ENCODE data around the gene ZXDC.

- TF ChIP-seq CTCF (IDR thresholded peaks at IDR 0.05) = no peak
- TF ChIP-seq EZH2 (IDR thresholded peaks at IDR 0.05; ENCODE audit: borderline replicate concordance, insufficient read depth, low read depth, low read length, poor library complexity, severe bottlenecking) = no peak
These were observed 7.4 kb downstream of the ZXDC start for GRCh38 chr3:126468028-126468891.
